GM19372 (cell line): ENCODE results near the gene PSMB11.
"Not testable (repeated sequence)": the region's sequence is repeated elsewhere in the genome, so short reads cannot be mapped to it uniquely, and the experiment has no call there.

Experiments used
- ATAC-seq: cut with Tn5 transposase; IDR thresholded peaks from one replicate; pipeline ENCODE4 v1.9.1; 2021; ENCODE audit warnings: mild to moderate bottlenecking, low read depth, moderate library complexity; ENCODE audit not compliant: unreplicated experiment

PSMB11 gene

GRCh38 chr14:23042162-23042965 is at the start of gene PSMB11:
PSMB11 (plus strand) TSS chr14:23042212; CDS start chr14:23042226, 14 bp downstream.
- no peak for ATAC-seq

GRCh38 chr14:22993517-22993916 is 48.5 kb upstream of the PSMB11 start:
- no peak for ATAC-seq

- ATAC-seq = no peak
These were observed 47.2 kb upstream of the PSMB11 start for GRCh38 chr14:22994762-22995275.

GRCh38 chr14:22995889-22996625 is 46.0 kb upstream of the PSMB11 start:
- ATAC-seq = no peak

- no peak for ATAC-seq
These were observed 45.0 kb upstream of the PSMB11 start for GRCh38 chr14:22996768-22997654.

GRCh38 chr14:22997676-22998323 is 44.2 kb upstream of the PSMB11 start:
- ATAC-seq = no peak

- no peak for ATAC-seq
These were observed 43.5 kb upstream of the PSMB11 start for GRCh38 chr14:22998329-22999012.

- ATAC-seq = no peak
These were observed 41.2 kb upstream of the PSMB11 start for GRCh38 chr14:23000860-23001259.

- no peak for ATAC-seq
These were observed 39.4 kb upstream of the PSMB11 start for GRCh38 chr14:23002592-23002991.

- ATAC-seq = not testable (repeated sequence)
These were observed 37.7 kb upstream of the PSMB11 start for GRCh38 chr14:23004274-23004673.

GRCh38 chr14:23005451-23006187 is 36.4 kb upstream of the PSMB11 start:
- no peak for ATAC-seq

- ATAC-seq = no peak
These were observed 35.9 kb upstream of the PSMB11 start for GRCh38 chr14:23006188-23006534.

GRCh38 chr14:23006544-23007419 is 35.2 kb upstream of the PSMB11 start:
- ATAC-seq = peak; percentile 88

- no peak for ATAC-seq
These were observed 33.2 kb upstream of the PSMB11 start for GRCh38 chr14:23008831-23009230.

GRCh38 chr14:23009483-23009938 is 32.5 kb upstream of the PSMB11 start:
- no peak for ATAC-seq

GRCh38 chr14:23009939-23010726 is 31.9 kb upstream of the PSMB11 start, which contains the start of gene C14orf93:
C14orf93 (minus strand) TSS chr14:23010143; CDS start chr14:22999023, 11,120 bp downstream.
- peak; percentile 40 for ATAC-seq
